HL-60/S4 treated with retinoic acid at 250 ng/mL for 4 days and 3 days (cell line): ENCODE results near the gene MED25.

Experiments used
- in situ Hi-C: fragments of 300-500 bp; cut with MboI; formaldehyde crosslinking; loops from 2 replicates; pipeline ENCODE4 v1.7.0; 2022; ENCODE audit warnings: low sequenced_read_pairs

MED25 gene

GRCh38 chr19:49855676-49856573, 37.8 kb downstream of the MED25 start:
- in situ Hi-C loops, result no loop called here

- in situ Hi-C loops, result no loop called here
Measured at GRCh38 chr19:49856574-49857021, 38.5 kb downstream of the MED25 start.

DNA sequence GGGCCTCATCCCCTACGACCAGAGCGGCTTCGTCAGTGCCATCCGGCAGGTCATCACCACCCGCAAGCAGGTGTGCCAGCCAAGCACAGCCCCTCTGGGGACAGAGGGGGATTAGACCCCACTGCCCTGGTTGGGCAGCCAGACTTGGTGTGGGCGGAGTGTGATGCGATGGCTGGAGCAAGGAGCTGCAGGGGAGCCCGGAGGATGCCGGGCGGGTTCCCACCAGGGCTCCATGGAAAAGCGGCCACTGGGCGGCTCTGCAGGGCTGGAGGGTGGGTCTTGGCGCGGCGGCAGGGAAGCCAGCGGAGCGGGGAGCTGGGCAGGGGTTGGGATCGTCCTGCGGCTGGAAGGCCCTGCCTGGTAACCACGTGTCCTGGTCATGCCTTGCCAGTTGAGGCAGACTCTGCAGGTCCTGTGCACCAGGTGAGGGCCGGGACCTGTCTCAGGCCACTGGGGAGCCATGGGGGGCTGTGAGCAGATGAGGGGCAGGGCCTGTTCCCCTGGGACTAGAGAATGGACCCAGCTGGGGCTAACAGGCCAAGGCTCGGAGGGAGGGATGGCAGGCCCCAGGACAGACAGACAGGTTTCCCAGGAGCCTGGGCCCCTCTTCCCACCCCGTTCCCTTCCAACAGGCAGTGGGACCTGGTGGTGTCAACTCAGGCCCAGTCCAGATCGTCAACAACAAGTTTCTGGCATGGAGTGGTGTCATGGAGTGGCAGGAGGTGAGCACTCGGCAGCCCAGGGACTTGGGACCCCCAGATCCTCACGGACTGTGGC, 39.2 kb downstream of the MED25 start:
- in situ Hi-C loops, result no loop called here

- in situ Hi-C loops, result no loop called here
Measured at GRCh38 chr19:49857838-49858087, 39.7 kb downstream of the MED25 start.

- in situ Hi-C loops, result no loop called here
Measured at GRCh38 chr19:49858088-49858985, 40.2 kb downstream of the MED25 start.

DNA sequence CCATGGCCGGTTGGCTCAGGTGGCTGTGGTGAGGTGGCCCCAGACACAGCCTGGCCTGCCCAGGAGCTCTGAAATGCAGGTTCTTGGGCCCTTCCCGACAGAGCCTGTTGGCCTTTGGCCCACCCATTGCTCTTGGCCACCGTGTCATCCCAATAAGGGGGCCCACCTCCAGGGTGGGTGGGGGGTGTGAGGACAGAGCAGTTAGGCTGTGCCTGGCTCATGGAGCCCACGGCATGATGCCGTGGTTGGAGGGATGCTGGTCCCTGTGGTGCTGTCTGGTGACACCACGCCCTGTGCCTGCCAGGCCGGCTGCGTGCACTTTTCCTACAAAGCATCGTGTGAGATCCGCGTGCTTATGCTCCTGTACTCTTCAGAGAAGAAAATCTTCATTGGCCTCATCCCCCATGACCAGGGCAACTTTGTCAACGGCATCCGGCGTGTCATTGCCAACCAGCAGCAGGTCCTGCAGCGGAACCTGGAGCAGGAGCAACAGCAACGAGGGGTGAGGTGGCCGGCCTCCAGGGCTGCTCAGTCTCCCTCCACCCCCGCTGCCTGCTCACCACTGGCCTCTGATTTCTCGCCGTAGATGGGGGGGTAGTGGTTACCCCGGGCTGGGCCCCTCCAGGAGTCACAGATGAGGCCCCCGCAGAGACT, 41.7 kb downstream of the MED25 start:
- in situ Hi-C loops, result no loop called here

DNA sequence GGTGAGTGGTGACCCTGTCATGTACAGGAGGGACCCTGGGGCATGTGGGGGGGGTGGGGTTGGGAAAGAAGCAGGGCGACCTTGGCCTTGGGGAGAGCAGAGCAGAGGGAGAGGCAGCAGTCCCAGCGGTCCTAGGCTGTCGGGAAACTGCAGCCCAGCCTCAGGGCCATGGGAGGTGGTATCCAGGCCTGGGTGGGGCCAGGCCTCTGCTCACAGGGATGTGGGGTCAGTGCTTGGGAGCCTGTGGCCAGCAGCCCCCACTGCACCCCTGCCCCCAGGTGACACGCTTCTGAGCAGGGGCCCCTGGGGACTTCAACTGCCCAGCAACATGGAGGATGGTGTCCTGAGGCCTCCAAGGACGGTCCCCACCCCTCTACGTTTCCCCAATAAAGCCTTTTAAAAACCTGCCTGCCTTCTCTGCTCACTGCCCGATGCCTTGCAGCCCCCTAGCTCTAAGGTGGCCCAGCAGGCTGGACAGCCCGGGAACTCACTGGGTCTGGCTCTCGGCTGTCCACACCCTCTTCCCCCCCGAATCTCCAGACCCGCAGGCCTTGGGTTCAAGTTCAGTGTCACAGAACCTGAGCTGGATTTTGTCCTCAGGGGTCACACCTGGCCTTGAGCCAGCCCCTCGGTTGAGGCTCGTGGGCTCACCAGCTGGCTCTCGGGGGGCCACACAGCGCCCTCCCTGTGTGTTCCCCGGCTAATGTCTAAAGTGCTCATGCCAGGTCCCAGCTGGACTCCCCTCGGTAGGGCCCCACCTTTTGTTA, 42.4 kb downstream of the MED25 start:
- in situ Hi-C loops, result no loop called here

GRCh38 chr19:49861107-49861506, 43.0 kb downstream of the MED25 start:
- in situ Hi-C loops, result no loop called here

GRCh38 chr19:49861541-49862378, 43.7 kb downstream of the MED25 start:
- in situ Hi-C loops, result no loop called here

DNA sequence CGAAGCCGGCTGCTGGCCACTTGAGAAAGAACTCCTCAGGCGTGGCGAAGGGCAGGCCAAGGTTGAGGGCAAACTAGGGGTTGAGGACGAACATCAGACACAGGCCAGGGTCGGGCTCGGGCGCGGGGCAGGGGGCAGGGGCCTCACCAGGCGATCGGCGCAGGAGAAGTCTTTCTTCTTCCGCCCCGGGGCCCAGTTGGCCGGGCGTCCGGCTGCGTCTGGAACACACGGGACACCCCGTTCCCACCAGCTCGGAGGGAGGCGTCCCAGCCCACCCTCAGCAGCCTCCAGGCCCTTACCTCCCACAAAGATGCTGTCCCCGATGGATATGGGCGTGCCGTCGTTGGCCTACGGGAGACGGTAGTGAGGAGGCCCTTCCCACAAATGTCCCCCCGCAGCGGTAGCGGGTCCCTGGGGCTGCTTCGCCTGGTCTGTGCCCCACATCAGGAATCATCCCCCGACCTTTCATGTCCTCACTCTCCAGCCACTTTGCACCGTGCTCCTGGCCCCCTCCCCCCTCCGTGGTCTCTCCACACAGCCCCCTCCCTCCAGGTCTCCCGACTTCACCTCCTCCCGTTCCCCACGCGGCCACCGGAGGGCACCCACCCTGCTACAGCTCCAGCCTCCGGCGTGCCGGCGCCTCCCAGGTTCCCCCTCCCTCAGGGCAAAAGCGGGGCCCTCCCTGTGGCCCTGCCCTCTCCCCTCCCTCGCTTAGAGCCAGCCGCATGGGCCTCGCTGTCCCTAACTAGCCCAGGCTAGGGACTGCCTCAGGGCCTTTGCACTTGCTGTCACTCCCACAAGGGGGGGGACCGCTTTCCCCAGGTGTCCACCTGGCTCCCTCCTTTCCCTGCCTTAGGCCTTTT, 44.5 kb downstream of the MED25 start:
- in situ Hi-C loops, result no loop called here

- in situ Hi-C loops, result no loop called here
Measured at GRCh38 chr19:49863254-49863934, 45.3 kb downstream of the MED25 start.

GRCh38 chr19:49863935-49864320, 45.8 kb downstream of the MED25 start:
- in situ Hi-C loops, result no loop called here

GRCh38 chr19:49864890-49865289, 46.8 kb downstream of the MED25 start:
- in situ Hi-C loops, result no loop called here

DNA sequence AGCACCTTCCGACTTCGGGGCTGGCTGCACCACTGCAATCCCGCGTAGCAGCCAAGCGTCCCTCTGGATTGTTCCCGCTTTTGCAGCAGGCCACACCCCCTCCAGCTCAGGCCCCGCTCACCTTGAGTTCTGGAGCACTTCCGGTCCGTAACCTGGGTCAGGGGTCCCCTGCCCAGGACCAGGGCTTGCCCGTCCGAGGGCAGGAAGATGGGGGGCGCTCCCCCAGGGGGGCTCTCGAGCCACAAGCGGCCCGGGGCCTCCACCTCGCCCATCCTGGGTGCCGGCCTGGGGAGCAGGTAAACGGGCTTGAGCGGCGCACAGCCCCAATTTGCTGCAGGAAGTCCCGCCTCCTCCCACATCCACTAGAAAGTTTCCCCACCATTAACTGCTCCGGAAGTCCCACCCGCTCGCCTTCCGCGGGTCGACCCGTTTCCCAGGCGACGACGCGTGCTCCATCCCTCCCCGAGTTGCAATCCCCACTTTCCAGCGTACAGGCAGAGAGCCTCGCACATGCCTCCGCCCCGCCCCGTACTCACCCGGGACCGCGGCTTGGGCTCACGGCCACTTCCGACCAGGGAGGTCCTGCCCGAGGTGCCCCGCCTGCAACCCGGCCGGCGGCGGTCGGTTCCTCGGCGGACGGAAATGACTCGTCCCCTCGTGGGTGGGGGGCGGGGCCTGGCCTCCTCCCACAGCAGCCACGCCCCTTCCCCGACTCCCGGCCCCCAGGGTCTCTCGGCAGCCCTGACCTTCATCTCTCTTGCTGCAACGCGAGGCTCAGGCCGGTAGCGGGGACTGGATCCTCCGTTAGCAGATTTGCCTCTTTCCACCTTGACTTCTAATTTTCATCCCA, 49.1 kb downstream of the MED25 start, which contains the start of gene PNKP:
Gene PNKP (minus strand): TSS at position 644 of the 850 bp plus-strand sequence. CDS start 372 bp downstream, at position 272.
- in situ Hi-C loops, result no loop called here

DNA sequence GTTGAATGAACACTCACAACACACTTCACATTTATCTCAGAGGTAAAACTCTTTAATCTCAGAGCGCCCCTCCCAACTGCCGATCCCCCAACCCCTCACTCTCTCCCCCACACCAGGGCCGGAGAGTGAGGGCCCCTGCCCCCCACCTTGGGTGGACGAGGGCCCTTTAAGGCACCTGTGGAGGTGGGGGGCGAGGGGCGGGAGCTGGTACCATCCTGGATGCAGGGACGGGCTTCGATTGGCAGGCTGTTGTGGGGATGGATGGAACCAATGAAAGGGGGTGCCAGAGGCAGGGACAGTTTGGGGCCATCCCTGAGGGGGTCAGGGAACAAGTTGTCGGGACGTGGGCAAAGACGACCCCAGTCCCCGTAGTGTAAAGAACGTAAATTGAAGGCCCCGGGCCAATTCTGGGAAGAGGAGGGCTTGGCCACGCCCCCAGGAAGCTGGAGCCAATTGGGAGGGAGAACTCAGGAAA, 51.0 kb downstream of the MED25 start:
- in situ Hi-C loops, result no loop called here
